Stimulated activated CD8-positive, alpha-beta memory T cell treated with anti-CD3 and anti-CD28 coated beads, Interleukin-2, amount 100 ng/mL, for 1 hour (primary cell): ENCODE measurements around the gene HOXB4.

Experiments used
- DNase-seq, 2 donors: peaks; one replicate each; pipeline ENCODE4 v3.0.0-alpha.2; 2020; ENCODE audit warnings: low read depth in 2 of 2

The HOXB4 gene

GRCh38 chr17:48615047-48615962 is 37.2 kb upstream of the HOXB4 start, which contains the start of gene HOXB8:
TSS of gene HOXB8 (minus strand) at chr17:48615292. CDS start at chr17:48614704, 588 bp downstream.
- no peak for DNase-seq

GRCh38 chr17:48613862-48614694 is 35.9 kb upstream of the HOXB4 start:
- no peak for DNase-seq

GRCh38 chr17:48612854-48613691 is 34.9 kb upstream of the HOXB4 start:
- no peak for DNase-seq

GRCh38 chr17:48612456-48612853 is 34.3 kb upstream of the HOXB4 start:
- DNase-seq, result no peak

- DNase-seq, result no peak
Measured at GRCh38 chr17:48611681-48612455, 33.7 kb upstream of the HOXB4 start.

GRCh38 chr17:48611213-48611612 is 33.1 kb upstream of the HOXB4 start:
- DNase-seq, result no peak

GRCh38 chr17:48610282-48611211 is 32.4 kb upstream of the HOXB4 start, which contains the start of gene HOXB7:
TSS of gene HOXB7 (minus strand) at chr17:48611017. CDS start at chr17:48610918, 99 bp downstream.
- DNase-seq, result peak in 1 of 2 donors; percentile 34

- no peak for DNase-seq
Measured at GRCh38 chr17:48609759-48610281, 31.7 kb upstream of the HOXB4 start.

GRCh38 chr17:48609033-48609432 is 30.9 kb upstream of the HOXB4 start:
- DNase-seq, result no peak

GRCh38 chr17:48608494-48608834 is 30.3 kb upstream of the HOXB4 start:
- DNase-seq, result no peak

- no peak for DNase-seq
Measured at GRCh38 chr17:48606892-48607614, 28.9 kb upstream of the HOXB4 start.

GRCh38 chr17:48605991-48606891 is 28.1 kb upstream of the HOXB4 start:
- no peak for DNase-seq

- DNase-seq, result no peak
Measured at GRCh38 chr17:48605409-48605919, 27.3 kb upstream of the HOXB4 start.

GRCh38 chr17:48604770-48605329 is 26.7 kb upstream of the HOXB4 start, which contains the start of gene HOXB6:
TSS of gene HOXB6 (minus strand) at chr17:48604986. CDS start at chr17:48598150, 6,836 bp downstream.
- no peak for DNase-seq

GRCh38 chr17:48603959-48604769 is 26.0 kb upstream of the HOXB4 start:
- DNase-seq, result no peak
